Measurements from ENCODE around the gene PLA1A.

GRCh38 chr3:119676771-119677640 lies 79.3 kb downstream of the PLA1A start, which contains the start of gene COX17:
- no peak for TF ChIP-seq CTCF (IDR thresholded peaks at IDR 0.05; ENCODE audit: low read depth, low read length)
- peak; percentile 58 for TF ChIP-seq POLR2A (IDR thresholded peaks at IDR 0.05; ENCODE audit: extremely low read depth, insufficient read length)
- TF ChIP-seq MYC (IDR thresholded peaks at IDR 0.05; ENCODE audit: low read depth, low read length), result peak; percentile 51
